HG03064 (cell line): ENCODE data around the gene DOCK4.
"Not testable (repeated sequence)": the region's sequence is repeated elsewhere in the genome, so short reads cannot be mapped to it uniquely, and the experiment has no call there.

Source experiments
- ATAC-seq: cut with Tn5 transposase; IDR thresholded peaks from one replicate; pipeline ENCODE4 v1.9.1; 2021; ENCODE audit warnings: low read depth; ENCODE audit not compliant: unreplicated experiment

Gene DOCK4

DNA sequence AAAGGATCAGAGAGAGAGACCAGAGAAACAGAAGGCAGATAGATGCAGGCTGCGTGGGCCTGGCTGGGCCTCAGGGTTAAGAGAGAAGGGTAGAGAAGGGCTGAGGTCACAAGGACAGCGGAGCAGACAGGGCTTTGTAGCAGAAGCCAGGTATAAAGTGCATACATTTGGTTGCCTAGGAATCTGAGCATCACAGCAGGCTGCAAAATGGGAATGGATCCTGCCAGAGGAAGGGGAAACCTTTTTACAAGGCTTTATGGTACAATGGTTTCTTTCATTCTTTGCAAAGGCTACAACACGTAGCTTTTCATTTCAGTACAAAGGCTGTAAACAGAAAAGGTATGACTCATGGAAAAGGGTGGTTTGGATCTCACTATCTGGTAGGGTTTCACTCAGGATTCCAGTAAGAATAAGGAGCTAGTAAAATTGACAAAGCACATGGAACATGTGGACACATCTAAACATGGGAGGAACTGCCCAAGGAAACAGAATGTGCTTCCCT is 275.1 kb downstream of the DOCK4 start:
- no peak for ATAC-seq

DNA sequence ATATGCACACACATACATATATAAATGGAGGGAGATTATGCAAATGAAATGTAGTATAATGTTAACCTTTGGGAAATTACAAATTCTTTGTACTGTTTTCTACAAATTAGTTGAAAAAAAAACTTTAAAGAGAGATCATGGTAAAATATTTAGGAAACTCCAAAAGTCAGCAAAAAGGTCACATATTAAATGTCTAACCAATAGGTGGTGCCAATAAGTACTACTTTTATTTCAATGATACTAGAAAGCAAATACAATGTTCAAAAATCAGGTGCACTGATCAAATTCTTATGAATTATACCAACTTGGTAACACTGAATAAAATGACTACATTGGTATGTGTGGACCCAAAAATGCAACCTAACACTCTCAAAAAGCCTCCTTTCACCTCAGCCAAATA is 276.9 kb downstream of the DOCK4 start:
- ATAC-seq: no peak

DNA sequence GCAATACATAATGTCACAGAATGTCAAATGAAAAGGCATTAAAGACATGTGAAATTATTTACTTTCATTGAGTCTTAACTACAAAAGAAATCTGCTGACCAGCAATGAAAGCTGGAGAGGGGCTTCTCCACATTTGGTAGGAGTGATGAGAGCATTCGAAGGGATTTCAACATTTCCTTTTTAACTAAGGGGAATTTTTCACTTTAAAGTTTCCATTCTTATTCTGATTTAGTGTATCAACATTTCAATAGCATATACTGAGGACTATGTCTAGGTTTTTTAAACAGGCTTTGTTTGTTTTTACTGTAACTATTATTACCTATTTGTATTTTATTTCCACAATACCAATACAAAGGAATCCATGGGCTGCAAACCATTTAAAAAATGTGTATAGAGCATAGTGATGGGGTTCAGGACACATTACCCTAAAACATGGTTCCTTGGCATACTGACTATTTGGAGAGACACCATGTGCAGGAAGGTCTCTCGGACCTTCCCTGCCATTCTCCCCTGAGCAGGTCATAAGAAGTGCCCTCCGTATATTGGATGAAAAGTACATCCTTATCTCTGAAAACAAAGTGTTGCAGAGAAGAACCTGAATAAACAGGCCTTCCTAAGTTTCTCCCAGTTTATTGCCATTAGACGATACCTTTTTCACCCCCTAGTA is 278.7 kb downstream of the DOCK4 start:
- ATAC-seq: no peak

DNA sequence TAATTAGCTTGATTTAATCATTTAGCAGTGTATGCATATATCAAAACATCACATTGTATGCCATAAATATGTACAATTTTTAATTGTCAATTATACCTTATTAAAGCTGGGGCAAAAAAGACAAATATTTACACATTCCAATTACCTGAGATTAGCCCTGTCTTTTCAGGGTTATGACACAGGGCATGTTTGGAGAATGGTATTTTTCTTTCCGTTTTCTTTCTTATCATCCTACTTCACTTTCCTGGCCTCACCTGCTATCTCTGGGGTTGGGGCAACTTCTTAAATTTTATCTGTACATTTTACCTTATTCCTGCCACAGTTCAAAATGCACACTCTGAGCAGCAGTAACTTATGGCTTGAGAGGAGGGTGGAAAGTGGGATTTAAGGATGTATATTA is 285.9 kb downstream of the DOCK4 start:
- no peak for ATAC-seq

DNA sequence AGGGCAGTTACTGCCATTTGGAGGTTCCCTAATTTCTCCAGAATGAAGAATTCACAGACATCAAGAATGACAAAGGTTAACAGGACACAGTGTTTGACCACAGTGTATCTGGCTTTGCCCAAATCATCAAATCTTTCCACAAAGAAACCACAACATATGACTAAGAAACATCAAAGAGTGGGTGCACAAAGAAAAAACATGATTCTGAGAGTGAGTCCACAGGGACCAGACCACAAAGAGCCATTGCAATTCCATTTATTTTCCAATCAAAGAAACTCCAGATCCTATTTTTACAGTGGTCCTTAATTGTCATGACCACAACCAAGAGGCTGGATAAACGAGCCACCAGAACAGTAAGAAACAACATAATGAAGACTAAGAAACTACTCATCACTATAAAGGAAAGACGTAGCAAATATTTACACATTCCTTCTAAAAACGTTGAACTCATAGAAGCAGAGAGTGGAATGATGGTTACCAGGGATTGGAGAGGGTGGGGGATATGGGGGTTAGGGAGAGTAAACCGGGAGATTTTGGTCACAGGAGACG is 286.5 kb downstream of the DOCK4 start:
- ATAC-seq: no peak

DNA sequence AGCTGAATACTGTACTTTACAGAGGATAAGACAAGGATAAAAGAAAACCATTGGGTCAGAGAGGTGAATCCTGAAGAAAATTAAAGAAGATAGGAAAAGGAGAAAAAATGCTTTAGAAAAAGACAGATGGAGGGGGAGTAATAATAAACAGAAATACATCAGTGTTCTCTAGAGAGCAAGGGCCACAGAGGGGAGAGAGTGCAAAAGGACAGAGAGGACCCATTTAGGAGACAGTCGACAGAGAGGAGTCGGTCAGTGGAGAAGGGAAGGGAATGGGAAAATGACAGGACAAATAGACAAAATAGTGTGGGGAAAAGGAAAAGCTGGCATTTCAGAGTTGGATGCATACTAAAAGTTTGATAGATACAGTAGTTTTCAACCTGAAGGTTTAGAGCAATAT is 287.0 kb downstream of the DOCK4 start:
- no peak for ATAC-seq

DNA sequence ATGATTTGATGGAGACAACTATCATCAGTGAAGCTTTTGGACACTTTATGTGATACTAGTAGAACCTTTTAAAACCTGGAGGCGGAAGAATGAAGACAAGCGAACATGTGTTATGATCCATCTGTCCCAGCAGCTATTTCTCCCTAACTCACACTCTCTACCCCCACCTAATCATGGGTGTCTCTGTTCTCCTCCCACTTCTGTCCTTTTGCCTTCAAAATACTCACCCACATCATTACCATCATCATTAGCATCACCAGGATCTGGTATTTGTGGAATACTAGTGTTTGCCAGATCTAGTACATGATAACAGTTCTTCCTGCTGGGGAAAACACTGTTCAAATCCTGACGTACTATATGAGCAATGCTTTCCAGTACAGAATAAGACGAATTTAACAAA is 287.7 kb downstream of the DOCK4 start:
- ATAC-seq: no peak

DNA sequence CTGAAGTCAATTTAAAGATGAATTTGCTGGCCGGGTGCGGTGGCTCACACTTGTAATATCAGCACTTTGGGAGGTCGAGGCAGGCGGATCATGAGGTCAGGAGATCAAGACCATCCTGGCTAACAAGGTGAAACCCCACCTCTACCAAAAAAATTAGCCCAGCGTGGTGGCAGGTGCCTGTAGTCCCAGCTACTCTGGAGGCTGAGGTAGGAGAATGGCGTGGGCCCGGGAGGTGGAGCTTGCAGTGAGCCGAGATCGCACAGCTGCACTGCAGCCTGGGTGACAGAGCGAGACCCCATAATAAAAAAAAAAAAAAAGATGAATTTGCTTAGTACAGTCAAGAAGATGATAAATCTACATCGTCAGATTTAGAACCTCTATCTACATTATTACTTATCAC is 288.8 kb downstream of the DOCK4 start:
- not testable (repeated sequence) for ATAC-seq

DNA sequence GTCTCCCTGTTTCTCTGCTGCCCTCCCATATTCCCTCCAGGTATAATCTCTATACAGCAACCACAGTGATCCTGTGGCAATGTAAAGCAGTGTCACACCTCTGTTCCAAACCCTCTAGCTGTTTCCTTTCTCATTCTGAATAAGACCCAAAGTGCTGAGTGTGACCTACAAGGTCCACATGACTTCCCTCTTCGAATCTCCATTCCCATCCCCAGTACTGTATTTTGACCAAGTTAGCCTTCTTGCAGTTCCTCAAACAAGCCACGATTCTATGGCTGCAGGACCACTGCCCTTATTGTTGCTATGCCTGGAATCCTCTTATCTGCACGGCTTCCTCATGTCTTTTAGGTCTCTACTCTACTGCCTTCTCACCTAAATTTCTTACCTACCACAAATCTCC is 291.9 kb downstream of the DOCK4 start:
- no peak for ATAC-seq

DNA sequence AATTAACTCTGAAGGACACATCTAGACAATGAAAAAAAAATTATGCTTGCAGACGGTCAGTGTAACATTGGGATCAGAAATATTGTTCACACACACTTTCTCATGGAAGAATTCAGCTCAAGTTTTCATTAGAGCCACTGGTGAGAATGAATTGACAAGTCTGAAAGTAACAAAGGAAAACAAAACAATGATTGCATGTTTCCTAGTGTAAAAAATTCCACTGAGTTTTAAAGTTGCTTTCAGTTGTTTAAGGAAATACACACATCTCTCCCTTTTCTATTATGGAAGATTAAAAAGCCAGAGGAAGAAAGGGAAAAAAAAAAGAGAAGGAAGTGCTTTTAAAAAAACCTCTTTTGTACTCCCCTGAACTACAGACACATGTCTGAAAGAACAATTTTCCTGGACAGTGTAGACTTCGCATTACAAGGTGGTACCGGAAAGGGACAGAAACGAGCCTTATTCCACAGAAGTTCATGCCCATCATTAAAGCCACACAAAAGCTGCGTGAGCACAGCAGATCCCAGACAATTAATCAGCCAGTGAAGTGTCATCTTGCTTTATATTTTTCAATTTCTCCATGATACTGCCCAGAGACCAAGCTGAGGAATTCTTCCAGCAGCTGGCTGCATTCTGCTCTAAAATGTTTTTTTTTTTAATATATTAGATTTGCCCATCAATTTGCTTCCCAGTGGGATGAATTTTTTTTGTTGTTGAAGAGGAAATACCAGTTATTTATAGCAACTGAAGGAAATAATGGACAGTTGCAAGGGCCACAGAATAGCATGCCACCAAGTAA is 294.8 kb downstream of the DOCK4 start:
- no peak for ATAC-seq

DNA sequence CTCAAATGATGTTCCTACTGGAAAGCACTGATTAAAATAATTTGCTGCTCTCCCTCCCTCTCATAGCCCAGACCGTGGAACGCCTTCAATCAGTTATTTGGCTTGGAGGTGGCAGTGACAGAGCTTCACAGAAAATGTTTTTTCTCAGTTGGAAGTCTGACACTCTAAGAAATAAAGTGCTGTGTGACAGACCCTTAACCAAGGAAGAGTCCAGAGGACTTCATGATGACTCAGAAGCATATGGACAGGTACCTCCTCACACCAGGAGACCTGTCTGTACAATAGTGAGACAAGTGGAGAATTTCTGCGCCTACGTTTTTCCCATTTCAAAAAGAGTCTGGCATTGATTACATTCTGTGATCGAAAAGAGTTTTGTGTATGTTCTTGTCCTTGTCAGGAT is 295.5 kb downstream of the DOCK4 start:
- ATAC-seq: no peak

DNA sequence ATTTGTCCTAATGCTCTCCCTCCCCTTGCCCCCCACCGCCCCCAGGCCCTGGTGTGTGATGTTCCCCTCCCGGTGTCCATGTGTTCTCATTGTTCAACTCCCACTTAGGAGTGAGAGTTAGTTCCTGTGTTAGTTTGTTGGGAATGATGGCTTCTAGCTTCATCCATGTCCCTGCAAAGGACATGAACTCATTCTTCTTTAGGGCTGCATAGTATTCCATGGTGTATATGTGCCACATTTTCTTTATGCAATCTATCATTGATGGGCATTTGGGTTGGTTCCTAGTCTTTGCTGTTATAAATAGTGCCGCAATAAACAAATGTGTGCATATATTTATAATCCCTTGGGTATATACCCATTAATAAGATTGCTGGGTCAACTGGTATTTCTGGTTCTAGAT is 297.5 kb downstream of the DOCK4 start:
- ATAC-seq: not testable (repeated sequence)

DNA sequence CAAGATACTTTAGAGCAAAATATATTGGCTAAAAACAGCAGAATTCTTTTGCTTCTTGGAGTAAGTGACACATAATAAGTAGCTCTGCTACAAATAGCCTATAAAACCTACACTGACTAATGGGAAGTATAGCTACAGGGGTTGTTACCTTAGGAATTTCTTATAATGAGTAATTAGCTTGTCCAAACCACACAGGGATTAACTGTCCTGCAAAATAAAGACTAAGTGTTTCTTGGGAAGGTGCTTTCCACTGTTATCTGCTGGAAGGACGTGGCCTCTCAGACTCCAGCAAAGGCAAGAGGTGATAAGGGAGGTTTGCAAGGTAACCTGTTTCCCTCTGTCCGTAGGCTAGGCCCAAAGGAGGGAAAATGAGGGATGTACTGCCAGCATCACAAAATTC is 302.4 kb downstream of the DOCK4 start:
- ATAC-seq: no peak

DNA sequence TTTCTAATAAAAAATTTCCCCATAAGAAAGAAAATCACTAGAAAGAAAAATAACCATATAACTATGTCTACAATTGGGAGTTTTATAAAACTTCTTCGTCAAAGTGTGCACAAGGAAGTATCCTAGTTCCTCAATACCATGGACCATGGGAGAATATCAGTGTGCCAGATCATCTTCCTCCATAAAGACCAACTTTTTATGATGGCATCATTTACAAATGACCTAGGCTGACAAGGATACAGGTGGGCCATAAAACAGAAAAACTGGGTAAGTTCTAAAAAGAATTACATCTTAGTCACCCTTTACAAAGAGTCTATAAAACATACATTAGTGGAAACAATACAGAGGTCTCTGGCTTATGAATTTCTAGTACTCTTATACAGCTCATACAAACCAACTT is 303.2 kb downstream of the DOCK4 start:
- ATAC-seq: no peak

DNA sequence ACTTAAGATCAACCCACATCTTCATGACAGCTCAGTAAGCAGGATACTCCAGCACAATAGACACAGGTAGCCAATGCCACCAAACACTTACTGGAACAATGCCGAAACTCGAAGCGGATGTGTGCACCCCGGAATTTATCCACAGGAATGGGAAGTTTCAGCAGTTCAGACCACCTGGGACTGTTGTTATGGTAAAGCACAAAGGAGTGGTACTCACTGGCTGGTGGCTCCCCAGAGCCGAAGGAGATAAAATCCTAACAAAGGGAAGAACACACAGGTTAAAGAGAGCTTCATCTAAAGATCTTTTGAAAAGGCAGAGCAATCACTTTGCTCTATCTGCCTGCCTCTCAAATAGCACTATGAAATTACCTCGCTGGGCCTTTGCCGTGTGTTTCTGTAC is 305.9 kb downstream of the DOCK4 start:
- no peak for ATAC-seq

DNA sequence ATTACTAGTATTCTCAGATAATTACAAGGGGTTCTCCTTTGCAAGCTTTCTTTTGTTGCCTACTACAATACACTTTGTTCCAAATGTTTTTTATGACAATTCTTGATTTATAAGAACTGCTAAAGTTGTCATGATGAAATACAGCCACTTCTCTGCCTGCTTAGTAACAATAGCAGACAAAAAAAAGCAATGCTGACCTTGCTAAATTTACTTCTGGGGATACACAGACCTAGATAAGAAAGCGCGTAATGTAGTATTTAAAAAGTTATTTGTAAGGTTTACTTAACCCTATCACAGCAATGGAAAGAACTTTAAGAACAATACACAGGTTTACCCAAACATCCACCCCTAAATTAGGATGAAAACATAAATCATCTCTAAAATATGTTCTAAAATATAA is 311.1 kb downstream of the DOCK4 start:
- ATAC-seq: no peak

DNA sequence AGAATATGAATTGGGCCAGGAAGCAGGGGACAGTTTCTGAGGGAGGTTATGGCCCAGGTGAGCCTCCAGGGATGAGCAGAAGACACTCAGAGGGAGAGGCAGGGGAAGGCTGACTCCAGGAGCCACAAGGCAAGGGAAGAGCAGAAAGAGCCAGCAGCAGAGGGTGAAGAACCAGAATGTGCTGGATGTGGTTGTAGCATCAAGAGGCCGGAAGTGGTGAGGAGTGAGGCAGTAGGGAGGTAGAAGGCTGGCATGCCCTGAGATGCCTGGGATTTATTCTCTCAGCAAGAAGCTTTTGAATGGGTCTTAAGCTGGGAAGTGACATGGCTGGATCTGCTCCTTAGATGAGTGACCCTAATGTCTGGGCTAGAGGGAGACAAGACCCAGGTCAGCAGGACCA is 311.7 kb downstream of the DOCK4 start:
- no peak for ATAC-seq

DNA sequence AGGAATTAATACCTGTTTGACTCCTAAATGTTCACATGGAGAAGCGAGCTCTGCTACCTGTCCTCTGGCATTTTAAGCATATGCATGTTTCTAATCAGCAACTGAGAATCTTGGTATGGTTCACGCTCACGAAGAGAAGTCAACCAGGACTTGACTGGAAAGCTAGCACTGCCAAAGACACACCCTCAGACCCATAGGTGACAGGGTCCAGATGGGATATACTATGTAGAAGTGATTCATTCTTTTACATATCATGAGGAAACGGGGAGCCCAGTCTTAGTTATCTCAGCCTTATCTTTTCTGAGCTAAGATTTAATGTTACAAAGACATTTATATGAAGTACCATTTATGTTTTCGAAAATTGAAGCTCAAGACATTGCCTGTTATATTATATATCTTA is 313.0 kb downstream of the DOCK4 start:
- no peak for ATAC-seq

DNA sequence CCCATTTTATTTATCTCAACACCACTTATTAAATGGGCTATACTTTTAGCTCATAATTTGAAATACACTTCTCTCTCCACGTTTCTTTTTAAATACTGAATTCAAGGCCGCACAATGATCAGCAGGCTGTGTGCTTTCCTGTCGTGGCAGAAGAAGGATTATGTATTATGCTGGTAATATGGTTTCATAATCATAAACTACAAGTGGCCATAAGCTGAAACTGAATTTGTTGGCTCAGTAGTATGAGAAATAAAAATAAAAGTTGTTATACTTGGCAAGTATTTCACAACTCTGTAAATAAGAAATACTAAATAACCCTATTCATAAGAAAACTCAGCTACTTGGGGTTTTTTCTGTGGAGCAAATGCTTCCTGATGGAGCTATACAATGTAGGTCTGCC is 313.6 kb downstream of the DOCK4 start:
- no peak for ATAC-seq

DNA sequence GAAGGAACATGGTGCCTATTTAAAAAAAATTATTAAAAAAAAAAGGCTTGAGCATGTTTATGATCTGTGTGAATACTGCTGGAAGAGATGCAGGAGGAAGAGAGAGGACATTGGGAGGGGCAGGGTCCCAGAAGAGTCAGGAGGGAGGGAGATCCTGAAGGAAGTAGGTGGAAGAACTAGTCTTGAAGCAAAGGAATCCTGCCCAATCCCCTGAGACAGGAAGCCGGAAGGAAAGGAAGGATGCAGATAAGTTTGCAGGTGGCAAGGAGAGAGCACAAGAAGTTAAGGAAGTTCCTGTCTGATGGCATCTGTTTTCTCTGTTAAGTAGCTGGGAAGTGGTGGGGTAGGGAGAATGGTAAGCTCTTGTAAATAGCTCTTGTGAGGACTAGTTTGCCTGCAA is 318.5 kb downstream of the DOCK4 start:
- no peak for ATAC-seq

DNA sequence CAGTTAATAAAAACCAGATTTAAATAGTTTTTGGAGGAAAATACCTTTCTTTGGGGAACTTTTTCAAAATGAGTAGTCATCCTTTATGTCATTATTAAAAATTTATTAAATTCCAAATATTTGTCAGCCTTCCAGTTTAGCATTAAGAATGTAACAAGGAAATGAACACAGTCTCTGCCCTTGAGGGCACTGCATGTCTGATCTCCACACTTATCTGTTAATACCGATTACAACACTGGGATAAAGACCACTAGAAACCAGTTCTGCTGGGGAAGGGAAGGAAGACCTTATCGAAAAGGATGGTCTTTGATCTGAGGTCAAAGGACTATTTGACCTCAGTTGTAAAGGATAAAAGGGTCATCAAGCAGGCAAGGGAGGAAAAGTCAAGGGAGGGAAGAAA is 320.0 kb downstream of the DOCK4 start:
- ATAC-seq: no peak

DNA sequence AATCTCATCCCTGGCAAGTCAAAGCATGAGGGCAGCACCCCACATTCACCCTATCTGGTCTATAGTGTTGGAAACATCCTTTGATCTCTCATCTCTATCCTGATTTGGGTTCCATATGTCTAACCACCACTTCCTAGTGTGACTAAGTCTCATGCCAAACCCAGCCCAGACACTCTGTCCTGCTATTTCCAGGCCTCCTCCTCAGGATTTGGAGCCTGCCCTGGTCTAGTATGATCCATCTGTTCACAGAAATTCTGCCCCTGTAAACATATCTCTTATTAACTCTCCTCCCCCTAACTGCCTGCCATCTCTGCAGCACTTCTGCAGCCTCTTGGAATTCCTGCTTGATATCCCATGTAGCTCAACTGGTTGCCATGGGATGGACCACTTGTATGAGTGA is 323.0 kb downstream of the DOCK4 start:
- ATAC-seq: no peak
